Panc1 (cell line): ENCODE data around the gene SIPA1L2. TPM values are rescaled to one million over a fixed set of nuclear protein-coding genes. Genes with fewer than 3 reads are reported as not detected.

Experiments
- ATAC-seq: fragments of 200-7000 bp; cut with Tn5 transposase; 2 replicates; pipeline ENCODE4 v1.9.1; 2020; ENCODE audit warnings: mild to moderate bottlenecking, moderate library complexity
- BruUV-seq: library from RNA; stranded (reverse); fragments of 400-500 nt; replicated peaks from 2 replicates; lab custom pipeline; 2021; lab: Mats Ljungman, UMichigan
- CTCF ChIA-PET: fragments of 300-600 bp; sonication (Branson Sonifier 250); formaldehyde crosslinking; loops from one replicate; lab custom pipeline; 2022; ENCODE audit warnings: antibody characterized with exemption; lab: Charles Lee
- POLR2A ChIA-PET: fragments of 300-600 bp; sonication (Branson Sonifier 250); formaldehyde crosslinking; loops from one replicate; lab custom pipeline; 2022; ENCODE audit warnings: antibody characterized with exemption; lab: Charles Lee
- DNase-seq: peaks from one replicate; pipeline ENCODE4 v3.0.0-alpha.2; 2010; ENCODE audit warnings: low read depth, low spot score
- H3K27ac ChIP-seq: 2 replicates; pipeline ENCODE4 v1.5.1; 2011; ENCODE audit warnings: mild to moderate bottlenecking, low read length, inconsistent platforms
- H3K27me3 ChIP-seq: fragments of 200-500 bp; sonication (Bioruptor generic); 2 replicates; pipeline ENCODE4 v1.6.0; 2014; ENCODE audit warnings: low read length, inconsistent platforms; ENCODE audit not compliant: control insufficient read depth, insufficient read depth
- H3K36me3 ChIP-seq: fragments of 200-500 bp; sonication (Bioruptor generic); 2 replicates; pipeline ENCODE4 v1.5.1; 2014; ENCODE audit warnings: inconsistent platforms, mild to moderate bottlenecking, low read length, moderate library complexity; ENCODE audit not compliant: control insufficient read depth, insufficient read depth
- H3K4me1 ChIP-seq: 2 replicates; pipeline ENCODE4 v1.5.1; 2011; ENCODE audit warnings: inconsistent platforms, mild to moderate bottlenecking, low read length, moderate library complexity; ENCODE audit not compliant: control insufficient read depth, insufficient read depth
- H3K4me3 ChIP-seq, 2 experiments: 2 replicates each; pipeline ENCODE4 v1.5.1; 2011 to 2012; ENCODE audit warnings: low read depth in 2 of 2, low read length in 2 of 2, mild to moderate bottlenecking in 2 of 2, inconsistent platforms in 1 of 2, moderate library complexity in 1 of 2
- H3K9me3 ChIP-seq: fragments of 200-500 bp; sonication (Bioruptor generic); 2 replicates; pipeline ENCODE4 v1.5.1; 2014; ENCODE audit warnings: low read depth, mild to moderate bottlenecking, inconsistent platforms, low read length, moderate library complexity; ENCODE audit not compliant: control insufficient read depth, insufficient read depth
- POLR2AphosphoS5 ChIP-seq: IDR thresholded peaks from 2 replicates; pipeline ENCODE4 v1.6.1; 2012; ENCODE audit warnings: mild to moderate bottlenecking, low read depth, low read length, moderate library complexity
- SIN3A ChIP-seq: IDR thresholded peaks from 2 replicates; pipeline ENCODE4 v1.6.1; 2012; ENCODE audit warnings: low read depth, mild to moderate bottlenecking, low read length, moderate library complexity, borderline replicate concordance; ENCODE audit not compliant: insufficient read depth
- TCF7L2 ChIP-seq: IDR thresholded peaks from 2 replicates; pipeline ENCODE4 v1.6.1; 2011; ENCODE audit warnings: mild to moderate bottlenecking, low read depth, low read length, inconsistent platforms
- in situ Hi-C: cut with HindIII; loops from 2 replicates; pipeline ENCODE4 v1.10.0; 2016; ENCODE audit warnings: low sequenced_read_pairs, low pct_unique_long_range_greater_than_20kb
- intact Hi-C: fragments of 100-400 bp; cut with micrococcal nuclease; formaldehyde crosslinking; loops from one replicate; pipeline ENCODE4 v1.10.0; 2022; ENCODE audit not compliant: unreplicated experiment
- total RNA-seq: library from RNA; stranded (reverse); gene quantifications from one replicate; pipeline ENCODE4 v1.2.1, GENCODE V29; 2021; ENCODE audit not compliant: unreplicated experiment
- TF ChIP-seq, protein P1 (sequence below): fragments of 450-650 bp; IDR thresholded peaks from 2 replicates; pipeline ENCODE4 v1.5.1; 2017; ENCODE audit warnings: mild to moderate bottlenecking
- TF ChIP-seq, protein P2 (sequence below), 2 experiments: IDR thresholded peaks; 2 replicates each; pipeline ENCODE4 v1.6.1; 2011 to 2012; ENCODE audit warnings: low read depth in 2 of 2, control low read depth in 1 of 2, low read length in 1 of 2, mild to moderate bottlenecking in 1 of 2, moderate library complexity in 1 of 2; ENCODE audit not compliant: insufficient read depth in 1 of 2

Gene SIPA1L2
- total RNA-seq, 1 experiment from 2014 or later, result 5.2 TPM

GRCh38 chr1:232644209-232644608 lies 14.3 kb upstream of the SIPA1L2 start:
- CTCF ChIA-PET, result no interaction called here
- H3K4me1 ChIP-seq, result no peaks in the 10 kb centered on the region
- no peaks in the 10 kb centered on the region for H3K36me3 ChIP-seq
- no peak overlapping the region for H3K4me3 ChIP-seq
- ATAC-seq (no peak), DNase-seq (no peak)
- in situ Hi-C loops (no loop called here), intact Hi-C loops (no loop called here)
- H3K27ac ChIP-seq, result no peak overlapping the region
- H3K9me3 ChIP-seq, result no peaks in the 10 kb centered on the region
- TF ChIP-seq, protein P1, sequence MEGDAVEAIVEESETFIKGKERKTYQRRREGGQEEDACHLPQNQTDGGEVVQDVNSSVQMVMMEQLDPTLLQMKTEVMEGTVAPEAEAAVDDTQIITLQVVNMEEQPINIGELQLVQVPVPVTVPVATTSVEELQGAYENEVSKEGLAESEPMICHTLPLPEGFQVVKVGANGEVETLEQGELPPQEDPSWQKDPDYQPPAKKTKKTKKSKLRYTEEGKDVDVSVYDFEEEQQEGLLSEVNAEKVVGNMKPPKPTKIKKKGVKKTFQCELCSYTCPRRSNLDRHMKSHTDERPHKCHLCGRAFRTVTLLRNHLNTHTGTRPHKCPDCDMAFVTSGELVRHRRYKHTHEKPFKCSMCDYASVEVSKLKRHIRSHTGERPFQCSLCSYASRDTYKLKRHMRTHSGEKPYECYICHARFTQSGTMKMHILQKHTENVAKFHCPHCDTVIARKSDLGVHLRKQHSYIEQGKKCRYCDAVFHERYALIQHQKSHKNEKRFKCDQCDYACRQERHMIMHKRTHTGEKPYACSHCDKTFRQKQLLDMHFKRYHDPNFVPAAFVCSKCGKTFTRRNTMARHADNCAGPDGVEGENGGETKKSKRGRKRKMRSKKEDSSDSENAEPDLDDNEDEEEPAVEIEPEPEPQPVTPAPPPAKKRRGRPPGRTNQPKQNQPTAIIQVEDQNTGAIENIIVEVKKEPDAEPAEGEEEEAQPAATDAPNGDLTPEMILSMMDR, result no peak
- TF ChIP-seq, protein P2, sequence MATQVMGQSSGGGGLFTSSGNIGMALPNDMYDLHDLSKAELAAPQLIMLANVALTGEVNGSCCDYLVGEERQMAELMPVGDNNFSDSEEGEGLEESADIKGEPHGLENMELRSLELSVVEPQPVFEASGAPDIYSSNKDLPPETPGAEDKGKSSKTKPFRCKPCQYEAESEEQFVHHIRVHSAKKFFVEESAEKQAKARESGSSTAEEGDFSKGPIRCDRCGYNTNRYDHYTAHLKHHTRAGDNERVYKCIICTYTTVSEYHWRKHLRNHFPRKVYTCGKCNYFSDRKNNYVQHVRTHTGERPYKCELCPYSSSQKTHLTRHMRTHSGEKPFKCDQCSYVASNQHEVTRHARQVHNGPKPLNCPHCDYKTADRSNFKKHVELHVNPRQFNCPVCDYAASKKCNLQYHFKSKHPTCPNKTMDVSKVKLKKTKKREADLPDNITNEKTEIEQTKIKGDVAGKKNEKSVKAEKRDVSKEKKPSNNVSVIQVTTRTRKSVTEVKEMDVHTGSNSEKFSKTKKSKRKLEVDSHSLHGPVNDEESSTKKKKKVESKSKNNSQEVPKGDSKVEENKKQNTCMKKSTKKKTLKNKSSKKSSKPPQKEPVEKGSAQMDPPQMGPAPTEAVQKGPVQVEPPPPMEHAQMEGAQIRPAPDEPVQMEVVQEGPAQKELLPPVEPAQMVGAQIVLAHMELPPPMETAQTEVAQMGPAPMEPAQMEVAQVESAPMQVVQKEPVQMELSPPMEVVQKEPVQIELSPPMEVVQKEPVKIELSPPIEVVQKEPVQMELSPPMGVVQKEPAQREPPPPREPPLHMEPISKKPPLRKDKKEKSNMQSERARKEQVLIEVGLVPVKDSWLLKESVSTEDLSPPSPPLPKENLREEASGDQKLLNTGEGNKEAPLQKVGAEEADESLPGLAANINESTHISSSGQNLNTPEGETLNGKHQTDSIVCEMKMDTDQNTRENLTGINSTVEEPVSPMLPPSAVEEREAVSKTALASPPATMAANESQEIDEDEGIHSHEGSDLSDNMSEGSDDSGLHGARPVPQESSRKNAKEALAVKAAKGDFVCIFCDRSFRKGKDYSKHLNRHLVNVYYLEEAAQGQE (IDR thresholded peaks at IDR 0.05; ENCODE audit: insufficient read depth in 1 of 2, low read depth in 2 of 2, low read length in 1 of 2), result no peak
- TF ChIP-seq POLR2AphosphoS5 (no peak), TCF7L2 (no peak), SIN3A (no peak)
- BruUV-seq, result no TSS peak
- no peaks in the 10 kb centered on the region for H3K27me3 ChIP-seq
- POLR2A ChIA-PET, result no interaction called here

DNA sequence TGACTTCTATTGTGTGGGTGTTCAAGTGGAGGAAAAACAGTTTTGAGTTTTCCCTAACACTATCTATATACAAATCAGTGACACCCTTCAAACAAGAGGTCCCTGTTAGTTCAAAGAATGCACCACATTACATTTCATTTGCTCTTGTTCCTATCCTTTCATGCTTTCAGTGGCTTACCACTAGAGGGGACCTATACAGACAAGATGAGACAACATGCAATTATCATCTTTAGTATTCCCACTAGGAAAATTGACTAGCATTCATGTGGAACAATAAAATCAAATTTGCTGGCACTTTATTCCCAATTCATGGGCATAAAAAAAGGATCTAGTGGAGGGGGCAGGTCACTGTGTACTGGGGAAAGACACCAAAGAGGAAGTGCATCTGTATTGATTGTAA lies 13.3 kb upstream of the SIPA1L2 start:
- intact Hi-C loops, result no loop called here
- POLR2A ChIA-PET, result no interaction called here
- CTCF ChIA-PET, result no interaction called here

More for the DNA sequence above, 13.3 kb upstream of the SIPA1L2 start:
- Histone ChIP-seq H3K9me3 (no peaks in the 10 kb centered on the region), H3K27ac (no peak overlapping the region), H3K36me3 (no peaks in the 10 kb centered on the region), H3K4me3 (no peak overlapping the region), H3K27me3 (no peaks in the 10 kb centered on the region), H3K4me1 (no peaks in the 10 kb centered on the region)
- in situ Hi-C loops, result no loop called here
- TF ChIP-seq, protein P1, result no peak
- no peak for TF ChIP-seq TCF7L2
- no peak for TF ChIP-seq SIN3A
- TF ChIP-seq POLR2AphosphoS5, result no peak
- TF ChIP-seq, protein P2 (IDR thresholded peaks at IDR 0.05; ENCODE audit: insufficient read depth in 1 of 2, low read depth in 2 of 2, low read length in 1 of 2), result no peak
- no TSS peak for BruUV-seq
- DNase-seq, result no peak
- no peak for ATAC-seq
